Measurements from ENCODE around the gene SDSL. TPM values are rescaled to one million over a fixed set of nuclear protein-coding genes. Genes with fewer than 3 reads are reported as not detected.
A peak's percentile ranks its signal among the peaks of the same experiment; 100 is the strongest.

SDSL gene
- total RNA-seq, 2 experiments from 2014 or later = not detected

GRCh38 chr12:113457185-113457584, 35.0 kb downstream of the SDSL start:
- H3K27ac ChIP-seq (ENCODE audit: low read depth, low read length, poor library complexity, severe bottlenecking) = peak overlapping the region; percentile 87
- peak overlapping the region; percentile 91; the same call in 1 of the 2 replicates for H2AFZ ChIP-seq (ENCODE audit: low read length)
- peak overlapping the region; percentile 41 for H3K4me3 ChIP-seq (ENCODE audit: low read depth, low read length, poor library complexity, severe bottlenecking)
- no peaks in the 10 kb centered on the region for H3K79me2 ChIP-seq (ENCODE audit: insufficient read depth, low read depth, low read length)
- intact Hi-C loops (cut with micrococcal nuclease; ENCODE audit: unreplicated experiment) = no loop called here
- BruUV-seq (replicated peaks) = no TSS peak
- peak overlapping the region; percentile 70 for H3K4me2 ChIP-seq (ENCODE audit: low read length)
- no peak for DNase-seq (ENCODE audit: low spot score)
- H3K9me2 ChIP-seq (ENCODE audit: insufficient read depth, low read length) = no peaks in the 10 kb centered on the region
- H3K4me1 ChIP-seq (ENCODE audit: insufficient read depth, low read length, poor library complexity, severe bottlenecking) = peaks cover 62% of the 10 kb centered on the region
- H3K9me3 ChIP-seq (ENCODE audit: low read length) = no peaks in the 10 kb centered on the region
- H3K36me3 ChIP-seq (ENCODE audit: insufficient read depth, low read length) = no peaks in the 10 kb centered on the region
- TF ChIP-seq CTCF (conservative IDR thresholded peaks at IDR 0.05; ENCODE audit: low read length) (no peak), EZH2phosphoT487 (IDR thresholded peaks at IDR 0.05; ENCODE audit: borderline replicate concordance, low read depth, low read length) (no peak)
- no peaks in the 10 kb centered on the region for H4K20me1 ChIP-seq (ENCODE audit: insufficient read depth, low read length)
- POLR2A ChIA-PET = interaction anchor here (0.8 kb wide), 1 partner anchor 122 kb away, joined by 6 read pairs; the partner anchor contains the start of gene SLC8B1
- CTCF ChIA-PET (ENCODE audit: unreplicated experiment) = no interaction called here

DNA sequence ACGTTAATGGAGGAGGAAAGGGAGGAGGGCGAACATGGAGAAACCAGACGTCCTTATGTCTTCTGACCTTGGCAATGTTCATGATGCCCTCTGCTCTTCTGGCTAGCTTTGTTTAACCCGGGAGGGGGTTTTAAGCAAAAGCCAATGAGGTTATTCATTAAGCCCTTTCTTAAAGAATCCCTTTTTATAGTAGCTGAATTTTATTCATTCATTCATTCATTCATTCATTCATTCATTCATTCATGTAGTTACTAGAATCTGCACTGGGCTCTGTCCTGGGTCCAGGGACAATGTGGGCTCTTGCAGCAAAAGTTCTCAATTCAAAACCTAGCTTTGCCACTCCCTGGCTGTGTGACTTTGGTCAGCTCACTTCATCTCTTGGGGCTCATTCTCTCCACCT, 35.5 kb downstream of the SDSL start:
- TF ChIP-seq CTCF (conservative IDR thresholded peaks at IDR 0.05; ENCODE audit: low read length) (no peak), EZH2phosphoT487 (IDR thresholded peaks at IDR 0.05; ENCODE audit: borderline replicate concordance, low read depth, low read length) (no peak)
- BruUV-seq (replicated peaks) = no TSS peak
- Histone ChIP-seq H4K20me1 (ENCODE audit: insufficient read depth, low read length) (no peaks in the 10 kb centered on the region), H3K4me3 (ENCODE audit: low read depth, low read length, poor library complexity, severe bottlenecking) (no peak overlapping the region), H3K27ac (ENCODE audit: low read depth, low read length, poor library complexity, severe bottlenecking) (peak overlapping the region; percentile 87), H3K9me3 (ENCODE audit: low read length) (no peaks in the 10 kb centered on the region), H2AFZ (ENCODE audit: low read length) (no peak overlapping the region; the same call in 1 of the 2 replicates), H3K79me2 (ENCODE audit: insufficient read depth, low read depth, low read length) (no peaks in the 10 kb centered on the region), H3K4me1 (ENCODE audit: insufficient read depth, low read length, poor library complexity, severe bottlenecking) (peaks cover 56% of the 10 kb centered on the region), H3K9me2 (ENCODE audit: insufficient read depth, low read length) (no peaks in the 10 kb centered on the region), H3K36me3 (ENCODE audit: insufficient read depth, low read length) (no peaks in the 10 kb centered on the region), H3K4me2 (ENCODE audit: low read length) (peak overlapping the region; percentile 70)
- ChIA-PET POLR2A (interaction anchor here (0.8 kb wide), 1 partner anchor 123 kb away, joined by 6 read pairs; the partner anchor contains the start of gene SLC8B1), CTCF (ENCODE audit: unreplicated experiment) (no interaction called here)
- intact Hi-C loops (cut with micrococcal nuclease; ENCODE audit: unreplicated experiment) = no loop called here
- no peak for DNase-seq (ENCODE audit: low spot score)

DNA sequence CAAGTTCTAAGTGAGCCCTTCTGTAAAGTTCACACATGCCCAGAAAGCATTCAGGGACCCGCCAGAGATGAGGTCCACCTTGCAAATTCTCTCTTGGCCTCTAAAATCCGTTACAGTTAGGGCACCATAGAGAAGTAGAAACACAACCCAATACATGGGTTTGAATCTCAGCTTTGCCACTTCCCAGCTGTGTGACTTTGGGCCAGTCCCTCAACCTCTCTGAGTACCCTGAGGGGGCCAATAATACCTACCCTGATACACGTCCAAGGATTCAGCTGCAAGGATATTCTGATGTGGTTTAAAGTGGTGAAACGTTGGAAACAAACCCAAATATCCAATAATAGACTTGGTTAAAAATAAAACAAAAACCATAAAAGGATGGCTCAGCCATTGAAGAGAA, 37.8 kb downstream of the SDSL start:
- H3K36me3 ChIP-seq (ENCODE audit: insufficient read depth, low read length) = no peaks in the 10 kb centered on the region
- no peak overlapping the region for H2AFZ ChIP-seq (ENCODE audit: low read length)
- H3K4me2 ChIP-seq (ENCODE audit: low read length) = no peak overlapping the region
- TF ChIP-seq CTCF (conservative IDR thresholded peaks at IDR 0.05; ENCODE audit: low read length) (no peak), EZH2phosphoT487 (IDR thresholded peaks at IDR 0.05; ENCODE audit: borderline replicate concordance, low read depth, low read length) (no peak)
- intact Hi-C loops (cut with micrococcal nuclease; ENCODE audit: unreplicated experiment) = loop anchor here (5.0 kb wide), 1 partner anchor 452 kb away; no protein-coding TSS in a partner anchor
- H3K9me3 ChIP-seq (ENCODE audit: low read length) = no peaks in the 10 kb centered on the region
- no peak overlapping the region for H3K4me3 ChIP-seq (ENCODE audit: low read depth, low read length, poor library complexity, severe bottlenecking)
- CTCF ChIA-PET (ENCODE audit: unreplicated experiment) = interaction anchor here (0.6 kb wide), 2 partner anchors 171 to 471 kb away, joined by 7 to 16 read pairs; no protein-coding TSS in a partner anchor
- POLR2A ChIA-PET = interaction anchor here (0.5 kb wide), 1 partner anchor 156 kb away, joined by 3 read pairs; no protein-coding TSS in a partner anchor
- H3K4me1 ChIP-seq (ENCODE audit: insufficient read depth, low read length, poor library complexity, severe bottlenecking) = peaks cover 47% of the 10 kb centered on the region
- no peaks in the 10 kb centered on the region for H3K79me2 ChIP-seq (ENCODE audit: insufficient read depth, low read depth, low read length)
- H3K9me2 ChIP-seq (ENCODE audit: insufficient read depth, low read length) = no peaks in the 10 kb centered on the region
- BruUV-seq (replicated peaks) = no TSS peak
- no peaks in the 10 kb centered on the region for H4K20me1 ChIP-seq (ENCODE audit: insufficient read depth, low read length)
- no peak for DNase-seq (ENCODE audit: low spot score)
- H3K27ac ChIP-seq (ENCODE audit: low read depth, low read length, poor library complexity, severe bottlenecking) = no peak overlapping the region
